Measurements from ENCODE around the gene LBX2. TPM values are rescaled to one million over a fixed set of nuclear protein-coding genes. Genes with fewer than 3 reads are reported as not detected.

LBX2 gene
- total RNA-seq, 4 donors from 2014 or later: 0.79 to 5.6 (median 1.3) TPM

DNA sequence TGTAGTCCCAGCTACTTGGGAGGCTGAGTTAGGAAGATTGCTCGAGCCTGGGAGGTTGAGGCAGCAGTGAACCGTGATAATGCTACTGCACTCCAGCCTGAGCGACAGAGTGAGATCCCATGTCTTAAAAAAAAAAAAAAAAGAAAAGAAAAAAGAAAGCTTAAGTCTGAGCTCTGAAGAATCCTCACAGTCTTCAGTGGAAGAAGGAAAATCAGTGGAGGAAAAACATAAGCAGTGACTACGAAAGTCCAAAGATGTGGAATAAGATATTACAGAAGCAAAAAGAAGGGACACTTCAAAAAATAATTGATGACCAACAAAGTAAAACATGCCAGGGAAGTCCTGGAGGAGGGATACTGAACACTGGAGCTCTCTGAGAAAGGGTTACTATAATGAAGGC, 10.9 kb upstream of the LBX2 start:
- DNase-seq (ENCODE audit: low spot score): no peak
- ATAC-seq (ENCODE audit: low FRiP score): no peak
- no peak for TF ChIP-seq CTCF (IDR thresholded peaks at IDR 0.05)

- DNase-seq (ENCODE audit: low spot score) (no peak), ATAC-seq (ENCODE audit: low FRiP score) (no peak)
- no peak for TF ChIP-seq CTCF (IDR thresholded peaks at IDR 0.05)
Observed at GRCh38 chr2:74507926-74508520, 8.6 kb upstream of the LBX2 start.

- no peak for TF ChIP-seq CTCF (IDR thresholded peaks at IDR 0.05)
- DNase-seq (ENCODE audit: low spot score) (peak; percentile 99), ATAC-seq (ENCODE audit: low FRiP score) (peak; percentile 92)
Observed at GRCh38 chr2:74507145-74507925, 7.9 kb upstream of the LBX2 start, which contains the start of gene PCGF1. PCGF1 (minus strand) TSS chr2:74507695; CDS start chr2:74507668, 27 bp downstream.

- ATAC-seq (ENCODE audit: low FRiP score): no peak
- no peak for DNase-seq (ENCODE audit: low spot score)
- TF ChIP-seq CTCF (IDR thresholded peaks at IDR 0.05): no peak
Observed at GRCh38 chr2:74505448-74506246, 6.2 kb upstream of the LBX2 start.

GRCh38 chr2:74504591-74504990, 5.2 kb upstream of the LBX2 start:
- DNase-seq (ENCODE audit: low spot score) (no peak), ATAC-seq (ENCODE audit: low FRiP score) (no peak)
- TF ChIP-seq CTCF (IDR thresholded peaks at IDR 0.05): no peak

GRCh38 chr2:74503506-74504475, 4.4 kb upstream of the LBX2 start:
- DNase-seq (ENCODE audit: low spot score): no peak
- no peak for ATAC-seq (ENCODE audit: low FRiP score)

More at GRCh38 chr2:74503506-74504475, 4.4 kb upstream of the LBX2 start:
- no peak for TF ChIP-seq CTCF (IDR thresholded peaks at IDR 0.05)

All from omental fat pad (tissue), 4 donors.